PFSK-1 (cell line): Measurements from ENCODE around the gene ATP11B.

ENCODE experiments used
- FOXP2 ChIP-seq: optimal IDR thresholded peaks from 2 replicates; pipeline ENCODE3; 2011; ENCODE audit warnings: borderline replicate concordance, control low read depth, inconsistent platforms; ENCODE audit not compliant: insufficient read depth; ENCODE audit errors: extremely low read length, extremely low read depth
- POLR2AphosphoS5 ChIP-seq: IDR thresholded peaks from 2 replicates; pipeline ENCODE4 v1.6.1; 2012; ENCODE audit warnings: low read depth, mild to moderate bottlenecking, control low read depth, low read length, moderate library complexity
- REST ChIP-seq, 2 experiments: IDR thresholded peaks; 2 replicates each; pipeline versions ENCODE4 v1.6.1 to v1.8.0; 2011 to 2012; ENCODE audit warnings: low read depth in 2 of 2, low read length in 2 of 2, control low read depth in 1 of 2, inconsistent platforms in 1 of 2, mild to moderate bottlenecking in 1 of 2, moderate library complexity in 1 of 2; ENCODE audit not compliant: insufficient read depth in 1 of 2
- SIN3A ChIP-seq: IDR thresholded peaks from 2 replicates; pipeline ENCODE4 v1.6.1; 2012; ENCODE audit warnings: mild to moderate bottlenecking, low read length, moderate library complexity, borderline replicate concordance; ENCODE audit not compliant: insufficient read depth
- TAF1 ChIP-seq: IDR thresholded peaks from 2 replicates; pipeline ENCODE4 v1.6.1; 2012; ENCODE audit warnings: low read length, control low read depth, borderline replicate concordance; ENCODE audit not compliant: insufficient read depth

ATP11B gene

DNA sequence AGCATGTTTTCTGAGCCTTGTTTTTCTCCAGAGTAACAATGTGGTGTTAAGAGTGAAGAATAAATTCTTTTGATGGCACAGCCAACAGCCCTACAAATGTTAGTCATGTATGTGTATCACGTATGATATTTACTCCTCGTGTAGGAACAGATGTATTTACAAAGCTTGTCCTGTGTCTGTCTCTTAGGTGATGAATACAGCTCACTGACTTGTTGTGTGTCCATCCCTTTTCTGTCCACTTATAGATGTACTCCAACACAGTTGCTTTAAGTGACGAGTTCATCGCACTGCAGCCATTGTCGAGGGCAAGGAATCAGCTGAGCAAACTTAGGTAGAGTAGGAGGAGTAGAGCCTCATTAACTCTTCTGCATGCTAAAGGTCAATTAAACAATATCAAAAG is 108.9 kb downstream of the ATP11B start:
- TF ChIP-seq TAF1: no peak
- no peak for TF ChIP-seq REST (IDR thresholded peaks at IDR 0.05; ENCODE audit: insufficient read depth in 1 of 2, low read depth in 2 of 2, low read length in 2 of 2)
- TF ChIP-seq POLR2AphosphoS5: no peak
- no peak for TF ChIP-seq FOXP2
- TF ChIP-seq SIN3A: no peak

DNA sequence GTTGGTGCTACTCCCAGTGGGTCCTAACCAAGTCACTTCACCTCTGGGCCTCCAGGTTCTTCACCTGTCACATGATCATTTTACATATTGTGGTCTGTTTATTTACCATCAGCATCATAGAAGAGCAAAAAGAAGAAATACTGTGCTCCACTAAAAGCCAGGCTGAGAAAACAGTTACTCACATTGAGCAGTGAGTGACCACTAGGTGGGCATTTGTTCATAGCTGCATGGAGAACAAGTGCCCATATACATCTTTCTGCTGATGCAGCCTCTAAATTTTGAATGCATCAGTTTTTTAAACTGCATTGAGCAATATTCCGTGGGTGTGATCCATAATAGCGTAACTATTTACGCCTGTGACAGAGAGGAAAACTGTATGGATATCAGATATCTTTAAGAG is 110.9 kb downstream of the ATP11B start:
- TF ChIP-seq REST (IDR thresholded peaks at IDR 0.05; ENCODE audit: insufficient read depth in 1 of 2, low read depth in 2 of 2, low read length in 2 of 2) (no peak), SIN3A (no peak)

DNA sequence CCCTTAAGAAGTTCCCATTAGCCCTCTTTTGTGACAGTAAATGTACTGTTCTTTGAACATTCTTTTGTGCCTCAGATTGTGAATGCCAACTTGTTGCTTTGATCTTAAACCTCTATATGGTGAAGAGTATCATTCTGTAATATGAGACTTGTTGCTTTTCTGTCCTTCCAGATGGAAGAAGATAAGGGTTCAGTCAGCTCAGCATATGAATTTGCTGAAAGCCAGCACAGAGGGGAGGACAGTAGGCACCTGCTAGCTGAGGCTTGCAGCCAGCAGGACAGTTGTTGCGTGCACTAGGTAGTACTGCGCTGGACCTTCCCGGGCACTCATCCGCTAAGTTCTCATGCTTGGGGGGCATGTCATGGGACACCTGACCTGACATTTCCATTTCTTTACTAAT is 112.3 kb downstream of the ATP11B start:
- no peak for TF ChIP-seq FOXP2
- no peak for TF ChIP-seq SIN3A
- TF ChIP-seq TAF1: no peak
- TF ChIP-seq POLR2AphosphoS5: no peak
- no peak for TF ChIP-seq REST (IDR thresholded peaks at IDR 0.05; ENCODE audit: insufficient read depth in 1 of 2, low read depth in 2 of 2, low read length in 2 of 2)

GRCh38 chr3:182906036-182906435 is 112.7 kb downstream of the ATP11B start:
- TF ChIP-seq SIN3A (no peak), POLR2AphosphoS5 (no peak), REST (IDR thresholded peaks at IDR 0.05; ENCODE audit: insufficient read depth in 1 of 2, low read depth in 2 of 2, low read length in 2 of 2) (no peak), TAF1 (no peak), FOXP2 (no peak)

DNA sequence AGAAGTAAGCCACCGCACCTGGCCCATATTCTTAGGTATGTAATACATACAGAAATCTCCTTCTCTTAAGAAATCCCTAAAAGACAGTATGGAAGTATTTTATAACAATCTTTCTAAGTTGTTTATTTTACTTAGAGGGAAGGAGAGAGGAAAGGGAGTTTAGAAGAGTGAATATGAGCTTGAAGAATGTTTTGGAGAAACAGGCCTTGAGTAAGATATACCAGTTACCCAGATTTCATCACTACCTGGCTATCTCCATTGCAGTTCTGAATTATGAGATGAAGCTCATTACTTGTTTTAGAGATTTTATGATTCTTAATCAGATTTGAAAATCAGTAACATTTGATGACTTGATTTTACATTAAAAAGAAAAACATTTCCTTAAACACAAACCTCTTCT is 115.2 kb downstream of the ATP11B start:
- no peak for TF ChIP-seq SIN3A
- TF ChIP-seq FOXP2: no peak
- TF ChIP-seq POLR2AphosphoS5: no peak
- TF ChIP-seq REST (IDR thresholded peaks at IDR 0.05; ENCODE audit: insufficient read depth in 1 of 2, low read depth in 2 of 2, low read length in 2 of 2): no peak
- TF ChIP-seq TAF1: no peak
